ENCODE measurements around the gene LYSMD3. TPM values are rescaled to one million over a fixed set of nuclear protein-coding genes. Genes with fewer than 3 reads are reported as not detected.

Gene LYSMD3
- total RNA-seq, 2 donors from 2014 or later: 15.0 to 19.3 TPM

DNA sequence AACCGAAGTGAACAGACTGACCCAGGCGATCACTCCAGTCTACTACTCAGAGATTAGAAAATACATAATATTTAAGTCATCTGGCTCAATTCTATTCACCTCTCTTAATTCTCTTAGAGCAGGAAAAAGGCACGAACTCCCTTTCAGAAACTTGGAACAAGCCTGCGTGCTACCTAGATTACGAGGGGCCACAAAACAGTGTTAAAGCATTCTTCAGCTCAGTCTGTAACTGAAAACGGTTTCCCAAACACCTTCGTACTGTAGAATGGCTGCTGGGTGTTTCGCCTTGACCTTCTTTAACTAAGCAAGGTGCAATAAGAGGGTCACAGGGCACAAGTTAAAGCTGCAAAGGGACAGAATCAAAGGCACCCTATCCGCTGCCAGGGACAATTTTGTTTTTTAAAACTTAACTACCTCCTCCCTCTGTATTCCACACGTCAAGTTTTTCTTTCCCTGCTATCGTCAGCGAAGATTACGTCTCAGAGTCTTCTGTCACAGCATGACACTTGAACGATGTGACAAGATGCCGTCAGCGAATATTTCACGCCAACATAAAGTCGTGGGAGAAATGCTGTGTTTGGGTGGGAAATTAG, 687 bp downstream of the LYSMD3 start:
- peak overlapping the region; percentile 87 to 97 for H3K27ac ChIP-seq
- H3K9me3 ChIP-seq: no peaks in the 10 kb centered on the region
- H3K36me3 ChIP-seq: no peaks in the 10 kb centered on the region
- H3K4me3 ChIP-seq: peak overlapping the region; percentile 85
- H3K4me1 ChIP-seq (ENCODE audit: control insufficient read depth in 1 of 2, low read depth in 2 of 2): peaks cover 21 to 26% of the 10 kb centered on the region in 2 donors
- H3K27me3 ChIP-seq (replicated peaks; ENCODE audit: insufficient read depth): no peaks in the 10 kb centered on the region
- TF ChIP-seq, protein P1, sequence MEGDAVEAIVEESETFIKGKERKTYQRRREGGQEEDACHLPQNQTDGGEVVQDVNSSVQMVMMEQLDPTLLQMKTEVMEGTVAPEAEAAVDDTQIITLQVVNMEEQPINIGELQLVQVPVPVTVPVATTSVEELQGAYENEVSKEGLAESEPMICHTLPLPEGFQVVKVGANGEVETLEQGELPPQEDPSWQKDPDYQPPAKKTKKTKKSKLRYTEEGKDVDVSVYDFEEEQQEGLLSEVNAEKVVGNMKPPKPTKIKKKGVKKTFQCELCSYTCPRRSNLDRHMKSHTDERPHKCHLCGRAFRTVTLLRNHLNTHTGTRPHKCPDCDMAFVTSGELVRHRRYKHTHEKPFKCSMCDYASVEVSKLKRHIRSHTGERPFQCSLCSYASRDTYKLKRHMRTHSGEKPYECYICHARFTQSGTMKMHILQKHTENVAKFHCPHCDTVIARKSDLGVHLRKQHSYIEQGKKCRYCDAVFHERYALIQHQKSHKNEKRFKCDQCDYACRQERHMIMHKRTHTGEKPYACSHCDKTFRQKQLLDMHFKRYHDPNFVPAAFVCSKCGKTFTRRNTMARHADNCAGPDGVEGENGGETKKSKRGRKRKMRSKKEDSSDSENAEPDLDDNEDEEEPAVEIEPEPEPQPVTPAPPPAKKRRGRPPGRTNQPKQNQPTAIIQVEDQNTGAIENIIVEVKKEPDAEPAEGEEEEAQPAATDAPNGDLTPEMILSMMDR (IDR thresholded peaks at IDR 0.05): no peak
- no peak for DNase-seq (ENCODE audit: low spot score)
- ATAC-seq (ENCODE audit: insufficient number of reproducible peaks, low FRiP score, low read depth): no peak

DNA sequence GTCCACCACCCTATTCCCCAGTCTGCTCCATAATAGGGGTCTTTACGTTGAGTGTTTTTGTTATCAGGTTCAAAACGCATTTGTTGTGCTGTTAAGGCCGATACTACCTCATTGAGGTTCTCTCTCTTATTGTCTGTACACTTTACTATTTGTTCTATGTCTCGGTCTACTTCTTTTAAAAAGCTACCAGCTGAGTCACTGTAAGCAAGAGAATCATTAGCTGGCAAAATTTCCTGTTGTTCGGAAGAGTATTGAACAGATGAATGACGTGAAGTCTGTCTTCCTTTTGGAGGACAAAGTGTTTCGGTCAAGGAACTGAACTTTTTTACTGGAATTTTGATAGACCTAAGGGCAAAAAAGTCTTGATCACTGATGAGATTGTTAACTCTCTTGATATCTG, 10.3 kb downstream of the LYSMD3 start:
- no peaks in the 10 kb centered on the region for H3K9me3 ChIP-seq
- no peak overlapping the region for H3K4me3 ChIP-seq
- no peaks in the 10 kb centered on the region for H3K36me3 ChIP-seq
- H3K4me1 ChIP-seq (ENCODE audit: control insufficient read depth in 1 of 2, low read depth in 2 of 2): no peaks in the 10 kb centered on the region
- DNase-seq (ENCODE audit: low spot score) (no peak), ATAC-seq (ENCODE audit: insufficient number of reproducible peaks, low FRiP score, low read depth) (no peak)
- TF ChIP-seq, protein P1 (IDR thresholded peaks at IDR 0.05): no peak
- no peaks in the 10 kb centered on the region for H3K27me3 ChIP-seq (replicated peaks; ENCODE audit: insufficient read depth)
- H3K27ac ChIP-seq: no peak overlapping the region

DNA sequence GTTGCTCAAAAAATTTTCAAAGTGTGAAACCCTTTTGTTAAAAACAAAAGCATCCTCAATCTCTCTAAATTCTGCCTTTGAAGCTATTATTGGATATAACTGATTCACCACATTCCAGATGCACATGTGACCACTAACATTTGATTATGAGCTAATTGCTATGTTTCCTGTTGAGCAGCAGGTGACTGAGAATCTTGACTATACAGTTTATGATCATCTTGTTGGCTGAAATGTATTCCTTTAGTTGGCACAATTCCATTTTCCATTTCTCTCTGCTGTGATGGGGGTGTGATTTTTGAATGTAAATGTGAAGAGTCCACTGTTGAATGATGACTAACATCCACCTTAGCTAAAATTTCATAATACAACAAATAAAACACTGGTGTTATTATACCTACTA, 10.7 kb downstream of the LYSMD3 start:
- H3K4me1 ChIP-seq (ENCODE audit: control insufficient read depth in 1 of 2, low read depth in 2 of 2): no peaks in the 10 kb centered on the region
- no peak for ATAC-seq (ENCODE audit: insufficient number of reproducible peaks, low FRiP score, low read depth)
- H3K36me3 ChIP-seq: no peaks in the 10 kb centered on the region
- no peak overlapping the region for H3K27ac ChIP-seq
- no peaks in the 10 kb centered on the region for H3K9me3 ChIP-seq
- no peak overlapping the region for H3K4me3 ChIP-seq
- TF ChIP-seq, protein P1 (IDR thresholded peaks at IDR 0.05): no peak
- no peaks in the 10 kb centered on the region for H3K27me3 ChIP-seq (replicated peaks; ENCODE audit: insufficient read depth)
- no peak for DNase-seq (ENCODE audit: low spot score)

DNA sequence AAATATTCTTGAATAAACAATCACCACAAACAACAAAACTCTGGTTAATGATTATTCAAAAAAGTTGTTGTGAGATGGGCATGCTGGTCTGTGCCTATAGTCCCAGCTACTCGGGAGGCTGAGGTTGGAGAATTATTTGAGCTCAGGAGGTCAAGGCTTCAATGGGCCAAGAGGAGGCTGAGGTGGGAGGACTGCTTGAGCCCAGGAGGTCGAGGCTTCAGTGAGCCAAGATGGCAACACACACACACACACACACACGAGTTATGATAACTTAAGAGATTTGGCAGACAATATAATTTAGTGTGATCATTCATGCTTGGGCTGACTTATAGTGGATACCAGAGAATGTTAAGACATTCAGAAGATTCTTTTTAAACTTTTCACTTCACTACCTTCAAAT, 14.9 kb downstream of the LYSMD3 start:
- Histone ChIP-seq H3K27ac (no peak overlapping the region), H3K9me3 (no peaks in the 10 kb centered on the region), H3K4me1 (ENCODE audit: control insufficient read depth in 1 of 2, low read depth in 2 of 2) (no peaks in the 10 kb centered on the region), H3K27me3 (replicated peaks; ENCODE audit: insufficient read depth) (no peaks in the 10 kb centered on the region), H3K4me3 (no peak overlapping the region), H3K36me3 (no peaks in the 10 kb centered on the region)
- DNase-seq (ENCODE audit: low spot score) (no peak), ATAC-seq (ENCODE audit: insufficient number of reproducible peaks, low FRiP score, low read depth) (no peak)
- TF ChIP-seq, protein P1 (IDR thresholded peaks at IDR 0.05): no peak

DNA sequence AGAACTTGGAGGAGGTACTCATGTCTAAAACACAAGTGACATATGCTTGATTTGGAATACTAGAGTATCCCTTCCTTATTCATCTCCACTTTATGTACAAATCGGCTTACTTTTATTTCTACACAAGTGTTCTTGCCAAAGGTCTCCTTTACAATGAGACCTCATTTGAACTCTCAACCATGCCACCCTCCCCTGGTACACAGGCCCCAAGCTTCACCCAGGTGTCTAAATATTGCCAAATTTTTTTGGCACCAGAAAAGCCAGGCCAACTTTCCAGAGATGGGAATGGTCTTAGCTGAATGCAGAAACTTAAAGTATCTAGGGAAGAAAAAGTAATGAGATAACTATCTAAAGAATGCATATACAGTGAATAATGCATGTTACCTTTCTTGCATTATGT, 18.9 kb downstream of the LYSMD3 start:
- DNase-seq (ENCODE audit: low spot score) (no peak), ATAC-seq (ENCODE audit: insufficient number of reproducible peaks, low FRiP score, low read depth) (no peak)
- Histone ChIP-seq H3K4me1 (ENCODE audit: control insufficient read depth in 1 of 2, low read depth in 2 of 2) (no peaks in the 10 kb centered on the region), H3K36me3 (no peaks in the 10 kb centered on the region), H3K27me3 (replicated peaks; ENCODE audit: insufficient read depth) (no peaks in the 10 kb centered on the region), H3K9me3 (no peaks in the 10 kb centered on the region), H3K27ac (no peak overlapping the region), H3K4me3 (no peak overlapping the region)
- TF ChIP-seq, protein P1 (IDR thresholded peaks at IDR 0.05): no peak
